ENCODE results near the gene KIAA1328. TPM values are rescaled to one million over a fixed set of nuclear protein-coding genes. Genes with fewer than 3 reads are reported as not detected.

KIAA1328 gene
- total RNA-seq, 1 donor: 6.0 TPM

DNA sequence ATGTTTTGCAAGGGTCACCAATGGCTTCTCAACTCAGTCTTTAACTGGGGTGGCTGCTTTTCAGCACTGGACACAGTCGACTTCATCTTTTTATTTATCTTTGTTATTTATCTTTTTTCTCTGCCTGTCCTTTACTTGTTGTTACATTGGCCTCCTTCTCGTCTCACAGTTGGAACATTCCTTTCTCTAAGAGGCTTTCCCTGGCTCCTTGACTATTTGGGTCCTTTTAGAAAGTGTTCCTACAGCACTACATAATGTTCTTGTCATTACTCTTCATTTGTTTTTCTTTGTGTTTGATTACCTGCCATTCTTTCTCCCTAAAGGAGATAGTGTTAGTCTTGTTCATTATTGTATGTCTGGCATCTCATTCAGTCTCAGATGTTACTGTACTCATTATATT is 122.0 kb downstream of the KIAA1328 start:
- no peak overlapping the region for H3K4me3 ChIP-seq (ENCODE audit: low read depth, low read length)
- TF ChIP-seq, protein P1, sequence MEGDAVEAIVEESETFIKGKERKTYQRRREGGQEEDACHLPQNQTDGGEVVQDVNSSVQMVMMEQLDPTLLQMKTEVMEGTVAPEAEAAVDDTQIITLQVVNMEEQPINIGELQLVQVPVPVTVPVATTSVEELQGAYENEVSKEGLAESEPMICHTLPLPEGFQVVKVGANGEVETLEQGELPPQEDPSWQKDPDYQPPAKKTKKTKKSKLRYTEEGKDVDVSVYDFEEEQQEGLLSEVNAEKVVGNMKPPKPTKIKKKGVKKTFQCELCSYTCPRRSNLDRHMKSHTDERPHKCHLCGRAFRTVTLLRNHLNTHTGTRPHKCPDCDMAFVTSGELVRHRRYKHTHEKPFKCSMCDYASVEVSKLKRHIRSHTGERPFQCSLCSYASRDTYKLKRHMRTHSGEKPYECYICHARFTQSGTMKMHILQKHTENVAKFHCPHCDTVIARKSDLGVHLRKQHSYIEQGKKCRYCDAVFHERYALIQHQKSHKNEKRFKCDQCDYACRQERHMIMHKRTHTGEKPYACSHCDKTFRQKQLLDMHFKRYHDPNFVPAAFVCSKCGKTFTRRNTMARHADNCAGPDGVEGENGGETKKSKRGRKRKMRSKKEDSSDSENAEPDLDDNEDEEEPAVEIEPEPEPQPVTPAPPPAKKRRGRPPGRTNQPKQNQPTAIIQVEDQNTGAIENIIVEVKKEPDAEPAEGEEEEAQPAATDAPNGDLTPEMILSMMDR (IDR thresholded peaks at IDR 0.05; ENCODE audit: insufficient read depth, low read depth, low read length): no peak
- no peak for DNase-seq (ENCODE audit: low read depth)

DNA sequence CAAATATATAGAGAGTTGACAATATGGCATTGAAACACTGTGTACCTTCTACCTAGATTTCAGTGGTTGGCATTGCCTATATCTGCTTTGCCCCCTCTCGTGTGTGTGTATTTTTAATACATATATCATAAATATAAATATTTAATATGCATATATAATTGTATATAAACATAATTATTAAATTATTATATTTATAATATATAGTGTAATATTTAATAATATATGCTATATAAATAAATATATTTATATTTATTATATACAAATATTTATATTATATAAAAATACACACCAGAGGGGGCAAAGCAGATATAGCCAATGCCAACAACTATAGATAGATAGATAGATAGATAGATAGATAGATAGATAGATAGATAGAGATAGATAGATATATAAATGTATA is 124.1 kb downstream of the KIAA1328 start:
- no peak for DNase-seq (ENCODE audit: low read depth)
- no peak overlapping the region for H3K4me3 ChIP-seq (ENCODE audit: low read depth, low read length)
- TF ChIP-seq, protein P1 (IDR thresholded peaks at IDR 0.05; ENCODE audit: insufficient read depth, low read depth, low read length): no peak

DNA sequence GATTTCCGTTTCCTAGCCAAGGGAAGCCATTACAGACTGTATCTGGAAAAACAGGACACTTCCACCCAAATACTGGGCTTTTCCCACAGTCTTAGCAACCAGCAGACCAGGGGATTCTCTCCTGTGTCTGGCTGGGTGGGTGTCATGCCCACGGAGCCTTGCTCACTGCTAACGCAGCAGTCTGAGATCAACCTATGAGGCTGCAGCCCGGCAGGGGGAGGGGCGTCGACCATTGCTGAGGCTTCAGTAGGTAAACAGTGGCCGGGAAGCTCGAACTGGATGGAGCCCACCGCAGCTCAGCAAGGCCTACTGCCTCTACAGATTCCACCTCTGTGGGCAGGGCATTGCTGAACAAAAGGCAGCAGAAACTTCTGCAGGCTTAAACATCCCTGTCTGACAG is 131.1 kb downstream of the KIAA1328 start:
- H3K4me3 ChIP-seq (ENCODE audit: low read depth, low read length): no peak overlapping the region
- TF ChIP-seq, protein P1 (IDR thresholded peaks at IDR 0.05; ENCODE audit: insufficient read depth, low read depth, low read length): no peak

DNA sequence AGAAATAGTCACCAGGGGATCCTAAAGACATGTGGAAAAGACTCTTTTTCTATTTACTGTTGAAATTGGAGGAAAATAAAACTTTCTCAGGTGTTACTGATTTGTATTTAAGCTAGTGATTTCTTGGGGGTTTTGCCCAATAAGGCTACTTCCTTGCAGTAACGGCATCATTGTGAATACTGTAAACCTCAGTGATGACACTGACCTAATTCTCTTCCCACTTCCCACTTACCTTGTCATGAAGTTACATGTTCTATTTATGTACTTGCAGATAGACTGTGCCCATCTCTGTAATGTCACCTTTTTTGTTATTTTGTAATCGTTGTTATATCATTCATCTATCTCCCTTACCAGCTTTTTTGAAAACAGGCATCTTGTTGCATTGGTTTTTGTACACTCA is 134.5 kb downstream of the KIAA1328 start:
- TF ChIP-seq, protein P1 (IDR thresholded peaks at IDR 0.05; ENCODE audit: insufficient read depth, low read depth, low read length): no peak
- no peak for DNase-seq (ENCODE audit: low read depth)
- no peak overlapping the region for H3K4me3 ChIP-seq (ENCODE audit: low read depth, low read length)

More for the DNA sequence above, 131.1 kb downstream of the KIAA1328 start:
- no peak for DNase-seq (ENCODE audit: low read depth)

DNA sequence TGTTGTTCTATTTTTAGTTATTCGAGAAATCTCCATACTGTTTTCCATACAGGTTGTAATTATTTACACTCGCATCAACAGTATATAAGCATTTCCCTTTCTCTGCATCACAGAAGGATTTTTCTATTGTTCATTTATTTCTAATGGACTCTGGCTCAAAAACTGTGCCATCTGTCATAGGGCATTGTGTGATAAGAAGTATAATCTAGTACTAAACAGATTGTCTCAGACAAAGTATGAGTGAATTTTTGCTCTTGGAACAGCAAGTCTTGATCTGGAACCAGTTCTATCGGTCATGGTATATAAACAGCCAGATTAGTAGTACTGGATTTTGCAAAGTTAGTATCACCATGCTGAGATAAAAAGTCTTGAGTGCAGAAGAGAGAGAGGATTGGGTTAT is 145.8 kb downstream of the KIAA1328 start:
- no peak overlapping the region for H3K4me3 ChIP-seq (ENCODE audit: low read depth, low read length)
- no peak for DNase-seq (ENCODE audit: low read depth)
- TF ChIP-seq, protein P1 (IDR thresholded peaks at IDR 0.05; ENCODE audit: insufficient read depth, low read depth, low read length): no peak

DNA sequence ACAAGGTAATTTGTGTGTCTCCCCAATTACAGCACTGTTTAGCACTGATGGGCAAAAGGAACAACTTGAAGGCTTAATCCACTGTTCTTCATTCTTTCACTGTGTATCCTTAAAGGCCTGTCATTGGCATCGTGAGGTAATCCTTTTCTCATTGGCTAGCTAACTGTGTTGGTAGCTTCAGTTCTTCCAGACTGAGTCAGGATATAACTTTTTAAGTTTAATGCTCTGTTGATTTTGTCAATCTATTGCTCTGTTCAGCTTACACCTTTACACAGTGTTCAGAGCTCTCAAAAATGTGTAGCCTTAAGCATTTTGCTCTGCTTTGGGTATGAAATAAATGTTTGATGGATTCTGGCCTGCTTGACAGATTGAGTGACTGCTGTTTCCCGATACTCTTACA is 148.2 kb downstream of the KIAA1328 start:
- TF ChIP-seq, protein P1 (IDR thresholded peaks at IDR 0.05; ENCODE audit: insufficient read depth, low read depth, low read length): no peak
- DNase-seq (ENCODE audit: low read depth): no peak
- no peak overlapping the region for H3K4me3 ChIP-seq (ENCODE audit: low read depth, low read length)

DNA sequence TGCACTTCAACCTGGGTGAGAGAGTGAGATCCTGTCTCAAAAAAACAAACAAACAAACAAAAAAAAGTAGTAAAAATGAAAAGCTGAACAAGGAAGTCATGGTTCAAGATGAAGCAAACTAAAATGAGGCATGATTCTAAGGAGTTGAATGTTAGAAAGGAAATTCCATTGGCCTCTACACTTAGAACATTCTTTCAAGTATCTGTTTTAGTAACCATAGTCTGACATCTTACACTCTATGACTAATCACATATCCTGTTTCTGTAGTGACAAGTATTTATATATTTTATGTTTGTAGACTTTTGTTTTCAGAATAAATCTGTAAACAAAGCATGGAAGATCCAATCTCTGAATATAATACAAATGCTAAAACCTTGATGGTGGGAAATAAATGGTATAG is 164.1 kb downstream of the KIAA1328 start:
- TF ChIP-seq, protein P1 (IDR thresholded peaks at IDR 0.05; ENCODE audit: insufficient read depth, low read depth, low read length): no peak
- DNase-seq (ENCODE audit: low read depth): peak; percentile 63
- no peak overlapping the region for H3K4me3 ChIP-seq (ENCODE audit: low read depth, low read length)
